ENCODE data around the gene BICD1.
"Not testable (repeated sequence)": the region's sequence is repeated elsewhere in the genome, so short reads cannot be mapped to it uniquely, and the experiment has no call there.

BICD1 gene

GRCh38 chr12:32249777-32250176 lies 143.1 kb downstream of the BICD1 start:
- DNase-seq = no peak

- DNase-seq = no peak
Measured at GRCh38 chr12:32252199-32253073, 145.8 kb downstream of the BICD1 start.

GRCh38 chr12:32253154-32253790 lies 146.6 kb downstream of the BICD1 start:
- DNase-seq = no peak

GRCh38 chr12:32254260-32254956 lies 147.8 kb downstream of the BICD1 start:
- DNase-seq = no peak

- DNase-seq = no peak
Measured at GRCh38 chr12:32255588-32255987, 148.9 kb downstream of the BICD1 start.

GRCh38 chr12:32257695-32258496 lies 151.2 kb downstream of the BICD1 start:
- no peak for DNase-seq

- DNase-seq = no peak
Measured at GRCh38 chr12:32260696-32261095, 154.0 kb downstream of the BICD1 start.

GRCh38 chr12:32261638-32262037 lies 155.0 kb downstream of the BICD1 start:
- DNase-seq = no peak

GRCh38 chr12:32264961-32265360 lies 158.3 kb downstream of the BICD1 start:
- peak; percentile 80 for DNase-seq

GRCh38 chr12:32265456-32265855 lies 158.8 kb downstream of the BICD1 start:
- no peak for DNase-seq

- DNase-seq = no peak
Measured at GRCh38 chr12:32265951-32266350, 159.3 kb downstream of the BICD1 start.

GRCh38 chr12:32266756-32267155 lies 160.1 kb downstream of the BICD1 start:
- no peak for DNase-seq

- no peak for DNase-seq
Measured at GRCh38 chr12:32270818-32271710, 164.4 kb downstream of the BICD1 start.

- no peak for DNase-seq
Measured at GRCh38 chr12:32272465-32272864, 165.8 kb downstream of the BICD1 start.

- DNase-seq = no peak
Measured at GRCh38 chr12:32273063-32273522, 166.4 kb downstream of the BICD1 start.

GRCh38 chr12:32273712-32274111 lies 167.1 kb downstream of the BICD1 start:
- no peak for DNase-seq

- no peak for DNase-seq
Measured at GRCh38 chr12:32274665-32275064, 168.0 kb downstream of the BICD1 start.

- not testable (repeated sequence) for DNase-seq
Measured at GRCh38 chr12:32275520-32275919, 168.9 kb downstream of the BICD1 start.

GRCh38 chr12:32277774-32278173 lies 171.1 kb downstream of the BICD1 start:
- DNase-seq = no peak

GRCh38 chr12:32281098-32281497 lies 174.5 kb downstream of the BICD1 start:
- DNase-seq = no peak

- DNase-seq = no peak
Measured at GRCh38 chr12:32284561-32284960, 177.9 kb downstream of the BICD1 start.

GRCh38 chr12:32285021-32285420 lies 178.4 kb downstream of the BICD1 start:
- DNase-seq = no peak
